ENCODE measurements around the gene CPN1. TPM values are rescaled to one million over a fixed set of nuclear protein-coding genes. Genes with fewer than 3 reads are reported as not detected.

Gene CPN1
- total and polyA plus RNA-seq, 2 of the 8 experiments (the other 6 are each of a cell fraction or from before 2014, with no cell fraction given) = 0.15 to 0.20 TPM

GRCh38 chr10:100008708-100009282 lies 72.9 kb downstream of the CPN1 start:
- ChIA-PET POLR2A (ENCODE audit: partially characterized antibody) (interaction anchor here (0.6 to 2.1 kb wide), 7 partner anchors 10 to 162 kb away, joined by 3 to 8 read pairs (median 4); no protein-coding TSS in a partner anchor), CTCF (ENCODE audit: partially characterized antibody) (interaction anchor here (0.7 to 8.7 kb wide), 23 partner anchors 10 to 163 kb away, joined by 3 to 57 read pairs (median 4); no protein-coding TSS in a partner anchor)
- Histone ChIP-seq H3K4me2 (ENCODE audit: insufficient read depth in 1 of 2, low read depth in 2 of 2, low read length in 2 of 2) (peak overlapping the region; percentile 75 to 93), H3K23ac (ENCODE audit: insufficient read length) (no peak overlapping the region), H3K4me3 (ENCODE audit: extremely low read depth in 1 of 4, insufficient read depth in 2 of 4, low read depth in 3 of 4, low read length in 4 of 4) (peak overlapping the region; percentile 50 to 80 (median 76)), H3K23me2 (ENCODE audit: low read depth, low read length) (peaks cover 4% of the 10 kb centered on the region; the same call in 1 of the 2 replicates), H2BK5ac (ENCODE audit: low read depth, low read length) (no peak overlapping the region), H2AK5ac (ENCODE audit: low read depth, low read length) (no peak overlapping the region), H2BK15ac (ENCODE audit: low read length) (no peak overlapping the region), H3K79me1 (ENCODE audit: low read depth, low read length) (no peaks in the 10 kb centered on the region; the same call in 1 of the 2 replicates), H3K9me3 (ENCODE audit: insufficient read depth in 2 of 2, low read depth in 1 of 2, low read length in 1 of 2) (no peaks in the 10 kb centered on the region), H3K56ac (replicated peaks; ENCODE audit: insufficient read length, low read depth, low read length) (no peak overlapping the region), H3K4ac (replicated peaks; ENCODE audit: insufficient read length, low read depth, low read length) (no peak overlapping the region), H3K79me2 (ENCODE audit: control insufficient read depth in 1 of 2, insufficient read depth in 2 of 2, low read length in 2 of 2) (peaks cover 0 to 22% of the 10 kb centered on the region in 2 experiments; a peak in 2 of 4 replicates), H4K20me1 (replicated peaks in 1 of 2; ENCODE audit: control insufficient read depth in 1 of 2, insufficient read depth in 2 of 2, low read length in 2 of 2) (peaks cover 0 to 2% of the 10 kb centered on the region in 2 experiments), H3K27me3 (replicated peaks in 1 of 4; ENCODE audit: control insufficient read depth in 3 of 4, extremely low read depth in 1 of 4, insufficient read depth in 3 of 4, low read length in 3 of 4) (no peaks in the 10 kb centered on the region; a peak in 2 of 7 replicates), H2AFZ (ENCODE audit: low read length) (no peak overlapping the region), H2BK12ac (ENCODE audit: low read depth, low read length) (no peak overlapping the region), H3K36me3 (ENCODE audit: control insufficient read depth in 2 of 4, insufficient read depth in 4 of 4, low read length in 3 of 4) (no peaks in the 10 kb centered on the region), H3K9ac (replicated peaks in 1 of 4; ENCODE audit: extremely low read depth in 1 of 4, low read depth in 3 of 4, low read length in 3 of 4) (peak overlapping the region in 3 of 4 experiments; percentile 34 to 58 (median 47); a peak in 4 of 7 replicates), H2BK20ac (ENCODE audit: low read length) (no peak overlapping the region; the same call in 1 of the 2 replicates), H3K4me1 (replicated peaks in 1 of 4; ENCODE audit: control insufficient read depth in 3 of 4, insufficient read depth in 4 of 4, low read length in 3 of 4) (peaks cover 4 to 11% (median 6%) of the 10 kb centered on the region in 4 experiments; a peak in 5 of 7 replicates), H4K5ac (ENCODE audit: insufficient read length, low read depth, low read length) (no peak overlapping the region), H3K14ac (ENCODE audit: insufficient read length) (no peak overlapping the region), H3K18ac (ENCODE audit: extremely low read depth, low read length) (no peak overlapping the region), H4K8ac (ENCODE audit: extremely low read depth, insufficient read depth, low read length) (no peak overlapping the region), H3K27ac (ENCODE audit: low read depth, low read length) (no peak overlapping the region), H4K91ac (replicated peaks; ENCODE audit: insufficient read length, low read length) (no peak overlapping the region), H2BK120ac (replicated peaks; ENCODE audit: low read depth, low read length) (no peak overlapping the region)
- DNase-seq (ENCODE audit: low read depth in 1 of 2, low spot score in 2 of 2) (no peak), FAIRE-seq (no peak)
- WGBS, 2 experiments (ENCODE audit: extremely low coverage in 1 of 2, insufficient coverage in 1 of 2, insufficient read length in 1 of 2, insufficient replicate concordance in 2 of 2, low coverage in 1 of 2, low lambda C conversion rate in 2 of 2, missing lambda C conversion rate in 1 of 2) = 66% methylated on average over 9 of the region's 9 CpGs; no CpG with 5 or more reads in 1 of the 2 experiments
- TF ChIP-seq E2F6 (IDR thresholded peaks at IDR 0.05) = no peak
- no peak for TF ChIP-seq SRF (IDR thresholded peaks at IDR 0.05; ENCODE audit: low read depth, low read length)
- TF ChIP-seq USF2 (IDR thresholded peaks at IDR 0.05; ENCODE audit: low read length) = no peak
- TF ChIP-seq HDAC2 (IDR thresholded peaks at IDR 0.05; ENCODE audit: borderline replicate concordance in 1 of 2, low read depth in 2 of 2, low read length in 2 of 2) = no peak
- no peak for TF ChIP-seq RXRA (IDR thresholded peaks at IDR 0.05; ENCODE audit: insufficient read depth, low read depth, low read length)
- no peak for TF ChIP-seq SAP30 (IDR thresholded peaks at IDR 0.05; ENCODE audit: insufficient read depth, insufficient replicate concordance, low read length)
- TF ChIP-seq POU5F1 (IDR thresholded peaks at IDR 0.05; ENCODE audit: low read depth, low read length) = no peak
- no peak for TF ChIP-seq KDM1A (IDR thresholded peaks at IDR 0.05; ENCODE audit: borderline replicate concordance, low read length)
- no peak for TF ChIP-seq EP300 (IDR thresholded peaks at IDR 0.05; ENCODE audit: borderline replicate concordance in 1 of 2, low read depth in 2 of 2, low read length in 2 of 2)
